Metanephros (tissue), 2 donors: Measurements from ENCODE around the gene UBA7. TPM values are rescaled to one million over a fixed set of nuclear protein-coding genes. Genes with fewer than 3 reads are reported as not detected.

Source experiments
- small RNA-seq: library from RNA; depleted of rRNA; stranded (forward); fragments of <200 nt; gene quantifications from one replicate; pipeline ENCODE3, GENCODE V24; 2014; ENCODE audit warnings: low replicate concordance
- total RNA-seq: library from RNA; depleted of rRNA; stranded (reverse); fragments of >200 nt; gene quantifications from one replicate; pipeline ENCODE4 v1.2.3, GENCODE V29; 2014

Gene UBA7, protein sequence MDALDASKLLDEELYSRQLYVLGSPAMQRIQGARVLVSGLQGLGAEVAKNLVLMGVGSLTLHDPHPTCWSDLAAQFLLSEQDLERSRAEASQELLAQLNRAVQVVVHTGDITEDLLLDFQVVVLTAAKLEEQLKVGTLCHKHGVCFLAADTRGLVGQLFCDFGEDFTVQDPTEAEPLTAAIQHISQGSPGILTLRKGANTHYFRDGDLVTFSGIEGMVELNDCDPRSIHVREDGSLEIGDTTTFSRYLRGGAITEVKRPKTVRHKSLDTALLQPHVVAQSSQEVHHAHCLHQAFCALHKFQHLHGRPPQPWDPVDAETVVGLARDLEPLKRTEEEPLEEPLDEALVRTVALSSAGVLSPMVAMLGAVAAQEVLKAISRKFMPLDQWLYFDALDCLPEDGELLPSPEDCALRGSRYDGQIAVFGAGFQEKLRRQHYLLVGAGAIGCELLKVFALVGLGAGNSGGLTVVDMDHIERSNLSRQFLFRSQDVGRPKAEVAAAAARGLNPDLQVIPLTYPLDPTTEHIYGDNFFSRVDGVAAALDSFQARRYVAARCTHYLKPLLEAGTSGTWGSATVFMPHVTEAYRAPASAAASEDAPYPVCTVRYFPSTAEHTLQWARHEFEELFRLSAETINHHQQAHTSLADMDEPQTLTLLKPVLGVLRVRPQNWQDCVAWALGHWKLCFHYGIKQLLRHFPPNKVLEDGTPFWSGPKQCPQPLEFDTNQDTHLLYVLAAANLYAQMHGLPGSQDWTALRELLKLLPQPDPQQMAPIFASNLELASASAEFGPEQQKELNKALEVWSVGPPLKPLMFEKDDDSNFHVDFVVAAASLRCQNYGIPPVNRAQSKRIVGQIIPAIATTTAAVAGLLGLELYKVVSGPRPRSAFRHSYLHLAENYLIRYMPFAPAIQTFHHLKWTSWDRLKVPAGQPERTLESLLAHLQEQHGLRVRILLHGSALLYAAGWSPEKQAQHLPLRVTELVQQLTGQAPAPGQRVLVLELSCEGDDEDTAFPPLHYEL
- 65.3 TPM for total RNA-seq

DNA sequence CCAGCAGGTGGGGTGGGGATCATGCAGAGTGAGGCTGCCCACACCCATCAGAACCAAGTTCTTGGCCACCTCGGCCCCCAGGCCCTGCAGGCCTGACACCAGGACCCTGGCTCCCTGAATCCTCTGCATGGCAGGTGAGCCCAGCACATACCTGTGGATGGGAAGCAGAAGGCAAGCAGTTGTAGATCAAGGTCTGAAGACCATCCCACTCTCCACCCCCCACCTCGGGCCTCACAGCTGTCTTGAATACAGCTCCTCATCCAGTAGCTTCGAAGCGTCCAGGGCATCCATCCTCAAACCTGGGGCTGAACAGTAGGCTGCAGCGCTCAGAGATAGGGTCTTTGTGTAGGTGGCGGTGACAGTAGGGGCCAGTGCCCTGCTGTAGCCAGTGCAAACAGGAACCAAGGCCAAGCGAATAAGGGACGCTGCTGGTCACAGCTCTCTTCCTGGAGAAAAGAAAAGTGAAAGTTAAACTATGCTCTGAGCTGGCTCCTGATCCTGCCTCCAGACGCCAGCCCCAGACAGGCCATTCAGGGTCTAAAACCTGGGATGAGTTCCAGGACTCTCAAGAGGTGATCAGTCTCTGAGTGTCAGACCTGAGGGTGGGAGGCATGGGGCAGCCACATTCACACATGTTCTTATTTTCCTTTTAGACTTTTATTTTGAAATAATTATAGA is at the start of gene UBA7:
Gene UBA7 (minus strand): TSS at position 457 of the 678 bp plus-strand sequence. CDS start 166 bp downstream, at position 291.

DNA sequence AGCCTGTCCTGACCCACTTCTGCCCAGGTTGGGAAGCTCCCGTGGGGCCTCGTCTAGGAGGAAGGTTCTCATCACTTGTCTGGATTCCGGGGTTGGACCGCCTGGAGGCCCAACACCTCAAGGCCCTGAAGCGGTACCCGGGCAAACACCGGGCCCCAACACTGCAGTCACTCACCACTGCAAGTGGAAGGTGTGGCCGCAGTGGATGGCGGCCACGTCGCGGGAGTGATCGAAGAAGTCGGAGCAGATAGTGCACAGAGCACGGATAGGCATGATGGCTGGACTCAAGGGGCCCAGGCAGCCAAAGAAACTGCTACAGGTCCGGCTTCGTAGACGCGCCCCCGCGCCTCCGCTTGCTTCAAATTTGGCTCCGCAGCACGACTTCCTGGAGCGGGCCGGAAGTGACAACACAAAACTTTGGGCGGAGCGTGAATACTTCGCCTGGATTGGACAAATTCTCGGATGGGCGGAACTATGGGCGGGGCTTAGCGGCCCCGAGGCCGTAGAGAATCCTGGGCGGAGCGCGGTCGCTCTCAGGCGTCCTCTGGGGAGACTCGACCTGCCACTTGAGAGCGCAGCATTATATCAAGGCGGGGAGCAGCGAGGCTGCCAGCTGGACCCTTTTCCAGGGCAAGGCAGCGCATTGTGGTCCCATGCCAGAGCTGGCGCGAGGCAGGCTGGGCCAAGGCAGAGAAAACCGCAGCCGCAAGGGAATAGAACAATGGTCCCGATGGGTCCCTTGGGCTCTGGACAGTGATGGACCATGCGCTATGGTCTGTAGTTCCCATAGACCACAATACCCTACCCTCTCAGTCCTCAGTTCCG is 42.6 kb upstream of the UBA7 start, which contains the start of gene TRAIP:
Gene TRAIP (minus strand): TSS at position 384 of the 825 bp plus-strand sequence. CDS start 111 bp downstream, at position 273.

DNA sequence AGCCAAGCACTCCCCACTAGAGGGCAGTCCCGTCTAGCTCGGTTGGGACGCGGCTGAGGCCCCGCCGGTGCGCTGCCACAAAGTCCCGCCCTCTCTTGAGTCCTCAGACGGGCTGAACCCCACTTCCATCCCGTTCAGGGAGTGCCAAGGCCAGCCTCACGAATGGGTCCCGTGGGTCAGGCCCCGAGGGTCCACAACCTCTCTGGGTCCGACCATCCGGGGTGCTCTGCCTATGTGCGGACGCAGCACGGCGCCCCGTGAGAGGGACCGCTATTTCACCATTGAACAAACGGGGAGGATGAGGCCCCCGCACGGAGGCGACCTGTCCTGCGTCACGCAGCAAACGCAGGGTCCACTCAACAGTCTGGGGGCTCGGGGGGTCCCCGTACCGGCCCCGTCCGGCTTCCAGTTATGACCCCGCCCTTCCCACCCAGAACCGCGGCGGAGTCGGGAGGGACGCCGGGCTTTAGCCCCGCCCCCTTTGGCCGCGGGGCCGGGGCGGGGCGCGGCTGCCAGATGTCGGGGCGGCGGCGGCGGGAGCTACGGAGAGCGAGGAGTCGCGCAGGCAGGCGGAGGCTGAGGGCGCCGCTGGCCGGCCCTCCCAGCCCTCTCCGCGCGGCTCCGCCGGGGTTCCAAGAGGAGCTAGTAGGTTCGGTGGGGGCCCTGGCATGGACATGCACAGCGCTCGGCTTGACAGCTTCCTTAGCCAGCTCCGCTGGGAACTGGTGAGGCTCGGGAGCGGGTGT is 10.9 kb downstream of the UBA7 start, which contains the start of gene INKA1:
Gene INKA1 (plus strand): TSS at position 543 of the 746 bp plus-strand sequence. CDS start 132 bp downstream, at position 675.

DNA sequence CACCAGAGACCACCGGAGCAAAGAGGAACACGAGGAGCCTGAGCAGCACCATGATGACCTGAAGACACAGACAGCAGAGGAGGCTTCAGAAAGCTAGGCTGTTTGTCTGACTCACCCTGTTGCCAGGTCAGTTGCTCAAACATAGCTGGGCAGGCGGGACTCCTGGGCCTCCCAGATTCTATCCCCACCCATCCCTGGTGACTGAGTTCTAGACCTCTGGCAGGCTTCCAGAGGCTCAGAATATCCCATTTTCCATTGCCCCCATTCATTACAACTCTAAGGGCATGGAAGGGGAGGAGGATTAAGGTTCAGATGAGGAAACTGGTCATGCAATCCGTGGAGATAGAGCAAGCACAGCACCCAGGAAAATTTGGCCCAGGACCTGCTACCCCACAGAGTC is 14.0 kb downstream of the UBA7 start, which contains the start of gene CDHR4:
Gene CDHR4 (minus strand): TSS at position 113 of the 400 bp plus-strand sequence. CDS start 61 bp downstream, at position 52.

DNA sequence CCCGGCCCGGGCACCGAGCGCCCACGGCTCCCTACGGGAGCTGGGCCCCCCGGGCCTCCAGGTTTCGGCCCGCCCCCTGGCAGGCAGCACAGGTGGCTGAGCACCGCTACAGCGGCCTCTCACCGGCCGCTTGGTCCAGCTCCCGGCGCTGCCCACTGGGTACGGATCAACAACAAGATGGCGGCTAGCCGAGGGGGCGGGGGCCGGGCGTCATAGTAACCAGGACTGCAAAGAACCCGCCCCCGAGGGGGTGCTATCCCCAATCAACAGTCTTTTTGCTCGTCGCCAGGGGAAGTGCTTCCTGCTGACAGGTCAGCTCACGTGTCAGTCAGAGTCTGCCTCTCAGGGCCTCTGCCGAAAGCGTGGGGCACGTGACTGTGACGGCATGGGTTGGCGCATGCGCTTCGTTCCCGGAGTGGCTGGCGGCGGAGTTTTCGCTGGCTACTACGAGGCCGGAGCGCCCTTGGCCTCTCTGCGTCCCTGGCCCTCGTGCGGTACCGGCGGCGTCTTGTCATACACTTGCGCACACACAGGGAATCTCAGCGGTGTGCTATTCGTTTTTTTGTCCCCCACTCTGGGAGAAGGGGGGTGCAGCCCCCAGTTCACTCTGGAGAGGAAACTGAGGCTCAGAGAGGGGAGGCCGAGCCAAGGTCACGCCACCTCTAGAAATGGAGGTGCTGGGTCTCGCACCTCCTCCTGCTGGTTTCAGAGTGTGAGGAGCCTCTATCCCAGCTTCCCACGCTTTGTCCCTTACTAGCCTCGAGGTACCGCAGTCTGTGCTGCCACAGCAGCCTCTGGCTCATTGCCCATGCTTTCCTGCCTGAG is 27.2 kb downstream of the UBA7 start, which contains the start of gene IP6K1:
Gene IP6K1 (minus strand): TSS at position 186 of the 825 bp plus-strand sequence. CDS start 38,502 bp downstream, outside the sequence.

Small RNA genes within 50 kb of the gene (small RNA-seq; reads per million reads assigned to genes)
- gene COX6CP14 (not detected), gene RN7SL217P (not detected)

Other genes starting within 250 kb of the UBA7 start
- 104 TPM for gene APEH, start 139.6 kb downstream of the UBA7 start, total RNA-seq
- 47.9 TPM for gene MST1, start 124.5 kb downstream of the UBA7 start, total RNA-seq
- 35.7 TPM for gene RNF123, start 124.4 kb downstream of the UBA7 start, total RNA-seq
- gene AMIGO3, start 94.3 kb downstream of the UBA7 start, total RNA-seq: 0.41 TPM
- gene GMPPB, start 90.0 kb downstream of the UBA7 start, total RNA-seq: 23.7 TPM
- 58.5 TPM for gene IP6K1, start 27.4 kb downstream of the UBA7 start, total RNA-seq
- gene CDHR4, start 14.1 kb downstream of the UBA7 start, total RNA-seq: 0.35 TPM
- gene INKA1, start 10.7 kb downstream of the UBA7 start, total RNA-seq: 9.1 TPM
- 5.0 TPM for gene TRAIP, start 42.6 kb upstream of the UBA7 start, total RNA-seq
- gene CAMKV, start 56.0 kb upstream of the UBA7 start, total RNA-seq: 0.18 TPM
- gene MST1R, start 89.9 kb upstream of the UBA7 start, total RNA-seq: 2.0 TPM
- 8.7 TPM for gene MON1A, start 115.9 kb upstream of the UBA7 start, total RNA-seq
- 78.2 TPM for gene RBM6, start 126.2 kb upstream of the UBA7 start, total RNA-seq